ENCODE data around the gene MYL10.

GRCh38 chr7:101634196-101634717, 5.2 kb upstream of the MYL10 start:
- TF ChIP-seq POLR2A (IDR thresholded peaks at IDR 0.05; ENCODE audit: low read depth, low read length) (no peak), ZNF274 (IDR thresholded peaks at IDR 0.05; ENCODE audit: insufficient read depth, insufficient read length) (no peak), ATF2 (IDR thresholded peaks at IDR 0.05; ENCODE audit: low read length) (no peak), CTCF (IDR thresholded peaks at IDR 0.05 in 2 of 3, conservative IDR thresholded peaks at IDR 0.05 in 1 of 3; ENCODE audit: control insufficient read depth in 2 of 3, extremely low read depth in 1 of 3, insufficient read depth in 1 of 3, low read depth in 3 of 3, low read length in 3 of 3) (no peak), SPI1 (IDR thresholded peaks at IDR 0.05; ENCODE audit: borderline replicate concordance, insufficient read depth, low read depth, low read length) (no peak), REST (IDR thresholded peaks at IDR 0.05; ENCODE audit: low read depth, low read length) (no peak), SP1 (IDR thresholded peaks at IDR 0.05; ENCODE audit: low read depth, low read length) (no peak), GABPA (IDR thresholded peaks at IDR 0.05; ENCODE audit: low read depth) (no peak), POLR2AphosphoS5 (IDR thresholded peaks at IDR 0.05; ENCODE audit: low read length) (no peak)
